IMR-90 (cell line): ENCODE data around the gene FMN1. TPM values are rescaled to one million over a fixed set of nuclear protein-coding genes. Genes with fewer than 3 reads are reported as not detected.

Source experiments
- ATAC-seq: fragments of 200-7000 bp; cut with Tn5 transposase; 2 replicates; pipeline ENCODE4 v1.9.1; 2020; ENCODE audit warnings: low read depth, mild to moderate bottlenecking, moderate library complexity
- BruUV-seq: library from RNA; stranded (reverse); fragments of 400-500 nt; replicated peaks from 2 replicates; lab custom pipeline; 2021; lab: Mats Ljungman, UMichigan
- CTCF ChIA-PET: fragments of 300-600 bp; formaldehyde crosslinking; extraction: SDS; loops from one replicate; lab custom pipeline; 2021; ENCODE audit warnings: antibody characterized with exemption; lab: Yijun Ruan, JAX
- POLR2A ChIA-PET: fragments of 300-600 bp; sonication (Branson Sonifier 250); formaldehyde crosslinking; loops from one replicate; lab custom pipeline; 2022; ENCODE audit warnings: antibody characterized with exemption; ENCODE audit not compliant: unreplicated experiment; lab: Charles Lee
- DNase-seq: peaks from one replicate; pipeline ENCODE4 v3.0.0; 2013
- H2AFZ ChIP-seq: replicated peaks from 2 replicates; pipeline ENCODE3; 2013; ENCODE audit warnings: low read length, mild to moderate bottlenecking; ENCODE audit not compliant: poor library complexity
- H2AK5ac ChIP-seq: 2 replicates; pipeline ENCODE4 v1.6.1; 2013; ENCODE audit warnings: low read depth, low read length, inconsistent platforms
- H2AK9ac ChIP-seq: replicated peaks from 2 replicates; pipeline ENCODE3; 2013; ENCODE audit warnings: mild to moderate bottlenecking, low read depth, low read length, moderate library complexity; ENCODE audit not compliant: poor library complexity
- H2BK120ac ChIP-seq: 2 replicates; pipeline ENCODE4 v1.6.1; 2013; ENCODE audit warnings: low read depth, low read length, inconsistent platforms
- H2BK15ac ChIP-seq: 3 replicates; pipeline ENCODE4 v1.6.1; 2013; ENCODE audit warnings: low read depth, low read length, inconsistent platforms
- H2BK20ac ChIP-seq: 2 replicates; pipeline ENCODE4 v1.6.1; 2013; ENCODE audit warnings: low read depth, mild to moderate bottlenecking, inconsistent platforms, low read length, moderate library complexity
- H2BK5ac ChIP-seq: 2 replicates; pipeline ENCODE4 v1.6.1; 2013; ENCODE audit warnings: mild to moderate bottlenecking, low read depth, low read length, inconsistent platforms; ENCODE audit not compliant: poor library complexity, severe bottlenecking
- H3K14ac ChIP-seq: replicated peaks from 2 replicates; pipeline ENCODE4 v1.6.1; 2013; ENCODE audit warnings: low read depth, low read length, inconsistent platforms
- H3K18ac ChIP-seq: 2 replicates; pipeline ENCODE4 v1.6.1; 2013; ENCODE audit warnings: low read depth, low read length, control low read depth
- H3K23ac ChIP-seq: 2 replicates; pipeline ENCODE4 v1.6.1; 2013; ENCODE audit warnings: low read depth, low read length, inconsistent platforms
- H3K27ac ChIP-seq: 2 replicates; pipeline ENCODE4 v1.5.1; 2013; ENCODE audit warnings: mild to moderate bottlenecking, control low read depth, low read length; ENCODE audit not compliant: insufficient read depth
- H3K27me3 ChIP-seq: 2 replicates; pipeline ENCODE4 v1.6.1; 2013; ENCODE audit warnings: low read length; ENCODE audit not compliant: control insufficient read depth, insufficient read depth
- H3K36me3 ChIP-seq: 2 replicates; pipeline ENCODE4 v1.6.1; 2013; ENCODE audit warnings: low read length, mixed read lengths; ENCODE audit not compliant: control insufficient read depth, insufficient read depth
- H3K4ac ChIP-seq: 2 replicates; pipeline ENCODE4 v1.6.1; 2013; ENCODE audit warnings: low read depth, low read length, inconsistent platforms
- H3K4me1 ChIP-seq: 2 replicates; pipeline ENCODE4 v1.6.1; 2013; ENCODE audit warnings: low read length, mixed read lengths; ENCODE audit not compliant: control insufficient read depth, insufficient read depth
- H3K4me2 ChIP-seq: 2 replicates; pipeline ENCODE4 v1.6.1; 2013; ENCODE audit warnings: low read depth, mild to moderate bottlenecking, control low read depth, low read length, moderate library complexity
- H3K4me3 ChIP-seq: 2 replicates; pipeline ENCODE4 v1.5.1; 2013; ENCODE audit warnings: low read depth, mild to moderate bottlenecking, control low read depth, low read length, moderate library complexity; ENCODE audit not compliant: insufficient read depth
- H3K56ac ChIP-seq: 2 replicates; pipeline ENCODE4 v1.6.1; 2013; ENCODE audit warnings: low read length, inconsistent platforms; ENCODE audit not compliant: insufficient read depth; ENCODE audit errors: extremely low read depth
- H3K79me1 ChIP-seq, 2 experiments: 2 replicates each; pipeline ENCODE4 v1.6.1; 2013; ENCODE audit warnings: low read length in 2 of 2, inconsistent platforms in 1 of 2, low read depth in 1 of 2
- H3K9ac ChIP-seq: 2 replicates; pipeline ENCODE4 v1.6.1; 2013; ENCODE audit warnings: low read depth, low read length, control low read depth
- H3K9me1 ChIP-seq: 2 replicates; pipeline ENCODE4 v1.6.1; 2013; ENCODE audit warnings: low read length, inconsistent platforms; ENCODE audit not compliant: insufficient read depth
- H3K9me3 ChIP-seq: 2 replicates; pipeline ENCODE4 v1.6.1; 2013; ENCODE audit warnings: low read length; ENCODE audit not compliant: control insufficient read depth, insufficient read depth
- H4K20me1 ChIP-seq: 2 replicates; pipeline ENCODE4 v1.6.1; 2013; ENCODE audit warnings: low read length, inconsistent platforms; ENCODE audit not compliant: insufficient read depth
- H4K5ac ChIP-seq: 2 replicates; pipeline ENCODE4 v1.6.1; 2013; ENCODE audit warnings: mild to moderate bottlenecking, low read depth, low read length, control low read depth
- H4K8ac ChIP-seq, 2 experiments: 2 replicates each; pipeline ENCODE4 v1.6.1; 2013; ENCODE audit warnings: low read depth in 2 of 2, low read length in 2 of 2, control low read depth in 1 of 2, inconsistent platforms in 1 of 2
- H4K91ac ChIP-seq: 2 replicates; pipeline ENCODE4 v1.6.1; 2013; ENCODE audit warnings: low read depth, low read length, inconsistent platforms; ENCODE audit not compliant: insufficient read depth
- POLR2A ChIP-seq: IDR thresholded peaks from 2 replicates; pipeline ENCODE4 v1.6.1; 2012; ENCODE audit warnings: mild to moderate bottlenecking, low read depth, low read length
- WGBS, 2 experiments: methylation state at CpG; one replicate each; pipeline versions ENCODE4 v1.1.5 to v1.1.7; 2013; ENCODE audit warnings: missing lambda C conversion rate in 2 of 2; ENCODE audit not compliant: insufficient read length in 1 of 2; ENCODE audit errors: extremely low coverage in 2 of 2; 5-methylcytosine and 5-hydroxymethylcytosine counted together
- dilution Hi-C: fragments of 300-500 bp; cut with HindIII; formaldehyde crosslinking; loops from one replicate; pipeline ENCODE4 v1.14.3; 2018; ENCODE audit warnings: low sequenced_read_pairs; ENCODE audit not compliant: unreplicated experiment
- in situ Hi-C: fragments of 300-500 bp; cut with MboI; formaldehyde crosslinking; loops from 3 replicates; pipeline ENCODE4 v1.14.3; 2019; ENCODE audit warnings: low sequenced_read_pairs, inconsistent platforms, mixed read lengths
- intact Hi-C: fragments of 100-400 bp; cut with micrococcal nuclease; formaldehyde crosslinking; loops from 2 replicates; pipeline ENCODE4 v1.10.0; 2022
- polyA plus RNA-seq, 3 experiments: library from polyadenylated mRNA; depleted of rRNA; stranded (reverse); fragments of >200 nt; gene quantifications; 2 replicates each; pipeline ENCODE4 v1.2.3, GENCODE V29; 2012; ENCODE audit warnings: low replicate concordance in 1 of 3
- total RNA-seq: library from RNA; depleted of rRNA; stranded (reverse); fragments of >200 nt; gene quantifications from 2 replicates; pipeline ENCODE4 v1.2.3, GENCODE V29; 2012

Gene FMN1
- total and polyA plus RNA-seq, 2 of the 4 experiments (the other 2 are of a cell fraction), result 7.3 to 17.6 TPM

- no peak for TF ChIP-seq POLR2A
- Histone ChIP-seq H4K20me1 (no peaks in the 10 kb centered on the region), H3K79me1 (no peaks in the 10 kb centered on the region), H2BK5ac (no peak overlapping the region), H3K27me3 (peaks cover 29% of the 10 kb centered on the region), H3K4me1 (0 out of 2 replicates have a peak, but pooled peaks cover 2% of the 10 kb centered on the region), H2AK9ac (no peak overlapping the region), H3K27ac (no peak overlapping the region), H4K5ac (no peak overlapping the region), H2BK120ac (no peak overlapping the region), H2BK20ac (no peak overlapping the region), H3K9ac (no peak overlapping the region), H3K4me3 (no peak overlapping the region), H2BK15ac (no peak overlapping the region), H3K4me2 (no peak overlapping the region), H4K91ac (no peak overlapping the region), H2AFZ (no peak overlapping the region), H3K23ac (no peak overlapping the region), H3K14ac (no peak overlapping the region), H3K9me3 (no peaks in the 10 kb centered on the region), H2AK5ac (no peak overlapping the region), H3K36me3 (no peaks in the 10 kb centered on the region), H3K9me1 (no peaks in the 10 kb centered on the region), H3K56ac (no peak overlapping the region), H4K8ac (no peak overlapping the region), H3K4ac (no peak overlapping the region), H3K18ac (no peak overlapping the region)
- no TSS peak for BruUV-seq
- in situ Hi-C loops, result no loop called here
- ChIA-PET CTCF (interaction anchor here (0.6 to 1.0 kb wide), 2 partner anchors 10 to 581 kb away, joined by 3 read pairs; no protein-coding TSS in a partner anchor), POLR2A (no interaction called here)
- dilution Hi-C loops, result no loop called here
- no peak for ATAC-seq
- intact Hi-C loops, result no loop called here
- DNase-seq, result no peak
- no CpG with 5 or more reads among the region's 6 CpGs for WGBS, 2 experiments
These were observed 37.0 kb downstream of the FMN1 start for GRCh38 chr15:33157371-33158037.
